Stimulated activated CD4-positive, alpha-beta T cell treated with anti-CD3 and anti-CD28 coated beads, Interleukin-15, amount 100 ng/mL, for 24 hours (primary cell): ENCODE data around the gene LRRC46.

Source experiments
- DNase-seq: peaks from one replicate; pipeline ENCODE4 v3.0.0-alpha.2; 2020

Gene LRRC46

DNA sequence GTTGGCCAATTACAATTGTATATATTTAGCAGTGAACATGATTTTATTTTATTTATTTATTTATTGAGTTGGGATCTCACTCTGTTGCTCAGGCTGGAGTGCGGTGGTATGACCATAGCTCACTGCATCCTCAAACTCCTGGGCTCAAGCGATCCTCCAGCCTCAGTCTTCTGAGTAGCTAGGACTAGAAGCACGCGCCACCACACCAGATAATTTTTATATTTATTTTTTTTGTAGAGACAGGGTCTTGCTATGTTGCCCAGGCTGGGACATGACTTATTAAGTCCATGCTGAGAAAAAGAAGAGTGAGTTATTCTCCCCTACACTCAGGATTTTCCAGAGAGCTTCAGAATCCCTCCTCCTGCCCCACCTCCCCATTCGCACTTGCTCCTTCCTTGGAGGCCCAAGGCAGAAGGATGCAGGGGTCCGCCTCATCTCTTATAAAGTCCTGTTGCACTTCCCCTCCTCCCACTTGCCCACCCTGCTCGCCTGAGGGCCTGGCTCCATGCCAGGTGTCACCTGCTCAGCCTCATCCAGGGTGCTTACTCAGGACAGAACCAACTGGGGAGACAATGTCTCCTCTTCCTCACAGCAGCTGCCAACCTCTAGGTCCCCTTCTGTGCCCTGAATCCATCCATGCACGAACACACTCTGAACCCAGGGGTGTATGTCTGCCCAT, 48.4 kb downstream of the LRRC46 start:
- no peak for DNase-seq

DNA sequence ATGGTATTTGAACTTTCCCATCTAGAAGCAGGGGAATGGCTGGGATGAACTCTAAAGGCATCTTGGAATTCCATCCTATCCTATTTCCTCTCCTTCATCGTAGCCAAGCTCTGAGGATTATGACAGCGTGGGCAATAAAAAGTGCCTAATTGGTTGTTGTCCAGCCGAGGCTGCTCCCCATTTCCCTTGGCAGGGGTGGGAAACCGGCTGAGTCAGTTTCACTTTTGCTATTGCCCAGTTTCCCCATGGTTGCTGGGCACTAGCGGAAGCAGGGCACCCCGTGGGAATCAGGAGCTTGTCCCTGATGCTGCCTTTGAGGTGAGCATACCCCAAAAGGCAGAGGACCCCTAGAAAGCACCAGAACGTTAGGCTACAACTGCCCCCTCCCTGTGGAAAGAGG, 50.8 kb downstream of the LRRC46 start:
- no peak for DNase-seq

DNA sequence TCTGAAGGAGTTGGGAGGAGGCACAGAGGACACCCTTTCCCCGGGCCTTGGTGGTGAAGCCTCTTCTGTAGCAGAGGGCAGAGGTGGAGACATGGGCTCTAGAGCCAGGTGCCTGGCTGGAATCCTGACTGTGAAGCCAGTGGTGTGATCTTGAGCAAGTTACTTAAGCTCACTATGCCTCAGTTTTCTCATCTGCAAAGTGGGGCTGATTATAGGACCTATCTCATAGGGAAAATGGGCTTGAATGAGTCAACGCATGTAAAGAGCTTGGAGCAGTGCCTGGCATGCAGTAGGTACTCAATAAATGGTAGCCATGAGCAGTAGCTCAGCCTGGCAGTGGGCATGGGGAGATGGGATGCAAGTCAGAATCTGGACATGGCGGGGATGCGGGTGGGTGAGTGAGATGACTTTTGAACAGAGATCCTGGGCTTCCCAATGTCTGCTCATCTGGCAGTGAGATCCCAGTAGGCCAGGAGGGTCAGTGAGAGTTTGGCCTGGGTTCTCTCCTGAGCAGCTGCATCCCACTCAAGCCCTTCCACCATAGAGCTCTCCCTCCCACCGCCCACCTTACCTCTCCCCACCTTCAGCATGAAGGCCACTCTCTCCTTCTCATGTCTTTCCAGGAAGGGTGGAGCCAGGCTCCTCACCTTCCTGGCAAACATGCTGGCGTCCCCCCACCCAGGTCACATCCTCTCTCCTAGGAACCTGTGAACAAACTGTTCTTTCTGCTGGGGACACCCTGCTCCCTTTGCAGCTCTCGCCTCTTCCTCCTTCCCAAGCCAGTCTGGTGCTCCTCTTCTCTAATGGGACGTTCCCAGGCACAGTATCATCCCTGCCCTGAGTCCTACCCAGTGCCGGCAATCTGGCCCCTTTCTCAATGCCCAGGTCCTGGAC, 51.5 kb downstream of the LRRC46 start:
- DNase-seq = no peak

DNA sequence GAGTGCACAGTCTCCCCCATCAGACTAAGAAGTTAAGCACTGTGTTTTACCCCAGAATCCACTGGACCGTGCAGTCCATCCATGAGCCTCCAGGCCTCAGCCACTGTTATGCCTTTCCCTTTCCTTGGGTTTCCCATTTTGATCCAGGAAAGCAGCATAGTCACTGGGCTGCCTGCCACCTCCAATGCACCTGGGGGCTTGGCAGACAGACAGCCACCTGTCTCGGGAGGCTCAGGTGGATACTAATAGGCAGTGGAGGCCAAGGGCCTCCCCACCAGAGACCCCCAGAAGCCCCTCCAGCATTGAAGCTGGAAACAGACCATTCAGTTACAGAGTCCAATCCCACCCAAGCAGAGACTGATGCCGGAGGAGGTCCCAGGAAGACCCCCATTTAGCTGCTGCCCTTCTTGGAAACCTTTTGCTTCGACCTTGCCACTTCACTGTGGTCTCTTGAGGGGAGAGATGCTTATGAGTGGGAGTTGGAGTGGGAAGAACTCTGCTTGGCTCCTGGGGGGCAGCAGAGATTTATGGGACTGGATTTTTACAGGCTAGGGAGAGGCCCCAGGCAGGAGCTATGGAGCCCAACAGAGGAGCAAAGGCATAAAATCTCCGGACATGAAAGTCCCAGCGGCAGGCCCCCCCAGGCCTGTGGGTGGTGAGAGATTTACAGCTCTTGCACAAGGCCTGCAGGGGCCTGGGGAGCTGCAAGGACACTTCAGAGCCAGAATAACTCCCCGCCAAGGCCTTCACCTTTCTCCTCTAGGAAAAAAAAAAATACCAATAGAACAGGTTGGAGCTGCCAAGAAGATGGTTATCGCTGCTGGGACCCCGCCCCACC, 52.3 kb downstream of the LRRC46 start:
- DNase-seq = no peak

DNA sequence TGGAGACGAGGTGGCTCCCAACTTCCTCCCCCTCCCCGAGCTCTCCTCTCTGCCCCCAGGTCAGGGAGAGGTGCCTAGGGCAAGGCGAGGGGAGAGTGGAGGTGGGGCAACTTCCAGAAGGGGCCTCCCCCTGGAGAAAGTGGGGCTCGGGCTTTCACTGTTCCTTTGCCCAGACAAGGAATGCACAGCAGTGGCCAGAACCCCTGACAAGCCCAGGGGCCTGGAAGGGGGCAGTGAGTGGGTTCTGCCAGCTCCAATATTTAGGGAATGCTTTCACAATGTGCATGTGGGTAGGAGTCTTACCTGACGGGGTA, 52.9 kb downstream of the LRRC46 start:
- no peak for DNase-seq

DNA sequence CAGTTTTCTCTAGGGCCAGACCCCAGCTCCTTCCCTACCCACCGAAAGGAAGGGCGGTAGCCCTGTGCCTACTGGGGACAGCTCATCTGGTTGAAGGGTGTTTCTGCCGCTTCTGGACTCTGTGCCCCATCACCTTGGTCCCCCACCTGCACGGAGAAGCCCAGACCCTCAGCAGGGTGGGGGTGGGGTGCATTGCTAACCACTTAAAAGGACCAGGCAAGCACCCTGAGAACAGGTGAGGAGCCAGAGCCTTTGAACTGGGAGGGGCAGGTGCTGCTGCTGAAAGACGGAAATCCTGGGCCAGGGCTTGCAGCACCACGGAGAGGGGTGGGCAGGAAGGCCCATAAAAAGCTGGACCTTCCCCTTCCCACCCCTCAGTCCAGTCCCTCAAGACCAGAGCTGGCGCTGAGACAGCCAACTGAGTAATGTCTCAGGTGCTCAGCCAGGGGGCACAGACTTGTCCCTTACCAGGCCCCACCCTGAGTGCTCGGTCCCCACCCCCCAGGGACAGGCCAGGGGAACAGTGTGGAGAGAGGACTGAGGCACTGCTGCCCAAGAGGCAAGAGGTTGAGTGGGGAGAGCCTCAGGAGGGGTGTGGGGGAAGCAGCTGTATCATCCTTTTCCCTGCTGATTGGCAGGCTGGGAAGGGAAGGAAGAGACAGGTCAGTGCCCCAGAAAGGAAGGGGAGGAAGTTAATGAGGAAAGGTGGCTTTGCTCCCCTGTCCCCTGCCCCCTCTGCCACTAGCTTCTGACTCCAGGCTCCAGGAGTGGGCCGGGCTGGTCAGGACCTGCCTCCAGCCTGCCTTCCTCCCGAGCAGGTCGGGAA, 53.6 kb downstream of the LRRC46 start:
- no peak for DNase-seq
